HepG2 (cell line): ENCODE results near the gene PLAA. TPM values are rescaled to one million over a fixed set of nuclear protein-coding genes. Genes with fewer than 3 reads are reported as not detected.

Experiments used
- ATAD3A ChIP-seq: sonication (generic); formaldehyde crosslinking; IDR thresholded peaks from 2 replicates; pipeline ENCODE4 v1.4.0; 2020; ENCODE audit warnings: missing genetic modification reagents
- ATF1 ChIP-seq: IDR thresholded peaks from 2 replicates; pipeline ENCODE4 v1.6.1; 2016; ENCODE audit warnings: mild to moderate bottlenecking, control low read depth
- CAMTA2 ChIP-seq: sonication (generic); formaldehyde crosslinking; IDR thresholded peaks from 2 replicates; pipeline ENCODE4 v1.4.0; 2020; ENCODE audit warnings: mild to moderate bottlenecking, missing genetic modification reagents, borderline replicate concordance
- CBX5 ChIP-seq: sonication (generic); formaldehyde crosslinking; IDR thresholded peaks from 2 replicates; pipeline ENCODE4 v1.4.0; 2020; ENCODE audit warnings: missing genetic modification reagents, borderline replicate concordance
- EEA1 ChIP-seq: sonication (generic); formaldehyde crosslinking; IDR thresholded peaks from 2 replicates; pipeline ENCODE4 v1.5.1; 2020; ENCODE audit warnings: mild to moderate bottlenecking, missing genetic modification reagents, borderline replicate concordance
- EHMT2 ChIP-seq: fragments of 200-600 bp; sonication (generic); IDR thresholded peaks from 2 replicates; pipeline ENCODE4 v1.7.0; 2017; ENCODE audit warnings: antibody characterized with exemption, low read depth, low read length, borderline replicate concordance
- FIP1L1 ChIP-seq: fragments of 200-400 bp; formaldehyde crosslinking; IDR thresholded peaks from 2 replicates; pipeline ENCODE4 v1.6.1; 2018; ENCODE audit warnings: low read depth, mild to moderate bottlenecking, low read length, moderate library complexity, borderline replicate concordance; ENCODE audit not compliant: insufficient read depth
- HES4 ChIP-seq: sonication (generic); formaldehyde crosslinking; IDR thresholded peaks from 2 replicates; pipeline ENCODE4 v1.9.0; 2021; ENCODE audit warnings: mild to moderate bottlenecking, missing genetic modification reagents, borderline replicate concordance
- HIC2 ChIP-seq: sonication (generic); formaldehyde crosslinking; IDR thresholded peaks from 2 replicates; pipeline ENCODE4 v1.9.0; 2022; ENCODE audit warnings: low read depth, missing genetic modification reagents
- HINFP ChIP-seq: sonication (generic); formaldehyde crosslinking; IDR thresholded peaks from 2 replicates; pipeline ENCODE4 v1.4.0; 2020; ENCODE audit warnings: low read depth, mild to moderate bottlenecking, missing genetic modification reagents
- KMT2B ChIP-seq: IDR thresholded peaks from 2 replicates; pipeline ENCODE4 v1.6.1; 2016; ENCODE audit warnings: missing genetic modification reagents, missing compliant biosample characterization
- NBN ChIP-seq: fragments of 450-650 bp; conservative IDR thresholded peaks from 2 replicates; pipeline ENCODE4 v1.6.1; 2017
- POGZ ChIP-seq: sonication (generic); formaldehyde crosslinking; IDR thresholded peaks from 2 replicates; pipeline ENCODE4 v1.4.0; 2020; ENCODE audit warnings: mild to moderate bottlenecking, missing genetic modification reagents
- SMARCC2 ChIP-seq: fragments of 450-650 bp; IDR thresholded peaks from 2 replicates; pipeline ENCODE4 v1.6.1; 2017; ENCODE audit warnings: antibody characterized with exemption, mild to moderate bottlenecking
- ZBTB21 ChIP-seq: sonication (generic); formaldehyde crosslinking; IDR thresholded peaks from 2 replicates; pipeline ENCODE4 v1.4.0; 2020; ENCODE audit warnings: missing genetic modification reagents
- ZBTB34 ChIP-seq: sonication (generic); formaldehyde crosslinking; IDR thresholded peaks from 2 replicates; pipeline ENCODE4 v1.8.0; 2022; ENCODE audit warnings: mild to moderate bottlenecking, missing genetic modification reagents
- ZNF143 ChIP-seq: sonication (generic); formaldehyde crosslinking; IDR thresholded peaks from 2 replicates; pipeline ENCODE4 v1.4.0; 2020; ENCODE audit warnings: missing genetic modification reagents
- ZNF75D ChIP-seq: sonication (generic); formaldehyde crosslinking; IDR thresholded peaks from 2 replicates; pipeline ENCODE4 v1.8.1; 2023; ENCODE audit warnings: missing genetic modification reagents, mild to moderate bottlenecking, borderline replicate concordance
- ZNF781 ChIP-seq: sonication (generic); formaldehyde crosslinking; IDR thresholded peaks from 2 replicates; pipeline ENCODE4 v1.5.1; 2020; ENCODE audit warnings: borderline replicate concordance, mild to moderate bottlenecking, missing genetic modification reagents; ENCODE audit errors: not compliant biosample characterization
- ZSCAN30 ChIP-seq: sonication (generic); formaldehyde crosslinking; IDR thresholded peaks from 2 replicates; pipeline ENCODE4 v1.5.0; 2020; ENCODE audit warnings: mild to moderate bottlenecking, missing genetic modification reagents
- polyA plus RNA-seq, 8 experiments: library from polyadenylated mRNA; depleted of rRNA in 3 of 8; stranded (reverse) in 7 of 8; unstranded in 1 of 8; fragments of >200 nt; fragmentation: Illumina TruSeq in 4 of 8; extraction: Trizol in 4 of 8; gene quantifications; 2 replicates each; pipeline versions ENCODE4 v1.2.1 to v1.2.3, GENCODE V29; 2011 to 2016; ENCODE audit warnings: low read depth in 4 of 8, missing spikeins in 1 of 8, mixed read lengths in 1 of 8; ENCODE audit not compliant: insufficient read depth in 1 of 8
- total RNA-seq, 5 experiments: library from RNA; depleted of rRNA; stranded (reverse); fragments of >200 nt; fragmentation: Illumina TruSeq; extraction: Trizol; gene quantifications; 2 replicates each; pipeline ENCODE4 v1.2.3, GENCODE V29; 2016; ENCODE audit warnings: low read depth in 1 of 5
- TF ChIP-seq, protein P1 (sequence below): sonication (generic); formaldehyde crosslinking; IDR thresholded peaks from 2 replicates; pipeline ENCODE4 v1.4.0; 2020; ENCODE audit warnings: missing genetic modification reagents

The PLAA gene
- total and polyA plus RNA-seq, 2 of the 13 experiments (the other 11 are each of a cell fraction or from before 2014, with no cell fraction given): 5.8 to 22.9 TPM

DNA sequence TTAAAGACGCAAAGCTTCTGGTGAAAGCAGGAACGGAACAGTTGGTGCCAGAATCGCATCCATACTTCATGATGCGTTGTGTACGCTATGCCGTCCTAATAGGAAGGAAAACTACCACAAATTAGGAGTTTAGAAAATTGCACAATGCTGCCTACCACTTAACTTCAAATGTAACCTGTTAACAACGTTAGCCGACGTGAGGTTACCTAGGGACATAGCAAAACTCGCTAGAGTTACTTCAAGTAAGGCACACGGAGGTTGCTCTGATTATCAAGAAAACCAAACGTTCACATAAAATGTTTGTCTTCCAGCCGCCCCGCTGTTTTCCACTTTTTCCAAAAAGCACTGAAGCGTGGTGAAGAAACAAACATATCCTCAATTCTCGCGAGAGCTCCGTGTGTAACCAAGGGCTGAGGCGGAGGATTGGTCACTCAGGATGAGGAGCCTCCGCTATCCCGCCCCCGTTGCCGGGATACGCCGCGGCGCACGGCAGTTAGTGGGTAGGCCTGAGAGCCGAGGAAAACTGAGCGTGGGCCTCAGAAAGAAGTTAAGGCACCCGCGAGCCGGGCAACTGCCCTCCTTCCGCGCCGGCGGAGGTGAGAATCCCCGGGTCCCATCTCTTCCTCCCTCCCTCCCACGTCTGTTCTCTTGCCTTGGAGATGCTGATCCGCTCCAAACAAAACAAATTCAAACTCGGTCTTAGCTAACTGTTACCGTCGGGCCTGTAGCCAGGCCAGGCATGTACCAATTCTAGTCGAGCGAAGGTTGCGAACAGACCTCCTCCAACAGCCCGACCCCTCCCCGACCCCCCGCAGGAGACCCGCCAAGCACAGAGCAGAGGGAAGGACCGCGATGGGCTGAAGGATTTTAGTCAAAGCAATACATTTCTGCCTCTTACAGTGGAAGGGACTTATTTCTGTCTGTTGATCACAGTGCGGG, 9.1 kb upstream of the PLAA start, which contains the start of gene IFT74 (continued):
- no peak for TF ChIP-seq SMARCC2
- TF ChIP-seq NBN: no peak
- TF ChIP-seq KMT2B (CRISPR knock-in tag): peak; percentile 93
- TF ChIP-seq EHMT2: no peak
- TF ChIP-seq, protein P1, sequence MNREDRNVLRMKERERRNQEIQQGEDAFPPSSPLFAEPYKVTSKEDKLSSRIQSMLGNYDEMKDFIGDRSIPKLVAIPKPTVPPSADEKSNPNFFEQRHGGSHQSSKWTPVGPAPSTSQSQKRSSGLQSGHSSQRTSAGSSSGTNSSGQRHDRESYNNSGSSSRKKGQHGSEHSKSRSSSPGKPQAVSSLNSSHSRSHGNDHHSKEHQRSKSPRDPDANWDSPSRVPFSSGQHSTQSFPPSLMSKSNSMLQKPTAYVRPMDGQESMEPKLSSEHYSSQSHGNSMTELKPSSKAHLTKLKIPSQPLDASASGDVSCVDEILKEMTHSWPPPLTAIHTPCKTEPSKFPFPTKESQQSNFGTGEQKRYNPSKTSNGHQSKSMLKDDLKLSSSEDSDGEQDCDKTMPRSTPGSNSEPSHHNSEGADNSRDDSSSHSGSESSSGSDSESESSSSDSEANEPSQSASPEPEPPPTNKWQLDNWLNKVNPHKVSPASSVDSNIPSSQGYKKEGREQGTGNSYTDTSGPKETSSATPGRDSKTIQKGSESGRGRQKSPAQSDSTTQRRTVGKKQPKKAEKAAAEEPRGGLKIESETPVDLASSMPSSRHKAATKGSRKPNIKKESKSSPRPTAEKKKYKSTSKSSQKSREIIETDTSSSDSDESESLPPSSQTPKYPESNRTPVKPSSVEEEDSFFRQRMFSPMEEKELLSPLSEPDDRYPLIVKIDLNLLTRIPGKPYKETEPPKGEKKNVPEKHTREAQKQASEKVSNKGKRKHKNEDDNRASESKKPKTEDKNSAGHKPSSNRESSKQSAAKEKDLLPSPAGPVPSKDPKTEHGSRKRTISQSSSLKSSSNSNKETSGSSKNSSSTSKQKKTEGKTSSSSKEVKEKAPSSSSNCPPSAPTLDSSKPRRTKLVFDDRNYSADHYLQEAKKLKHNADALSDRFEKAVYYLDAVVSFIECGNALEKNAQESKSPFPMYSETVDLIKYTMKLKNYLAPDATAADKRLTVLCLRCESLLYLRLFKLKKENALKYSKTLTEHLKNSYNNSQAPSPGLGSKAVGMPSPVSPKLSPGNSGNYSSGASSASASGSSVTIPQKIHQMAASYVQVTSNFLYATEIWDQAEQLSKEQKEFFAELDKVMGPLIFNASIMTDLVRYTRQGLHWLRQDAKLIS (CRISPR knock-in tag): 0 out of 2 replicates have a peak, but pooled peaks have one; percentile 44
- TF ChIP-seq ZNF75D (CRISPR knock-in tag): no peak
- no peak; the same call in 1 of the 2 replicates for TF ChIP-seq EEA1 (CRISPR knock-in tag)
- TF ChIP-seq ZNF781 (CRISPR knock-in tag): no peak
- no peak for TF ChIP-seq CBX5 (CRISPR knock-in tag)
- TF ChIP-seq ZSCAN30 (CRISPR knock-in tag): peak; percentile 34; the same call in 1 of the 2 replicates
- no peak for TF ChIP-seq HINFP (CRISPR knock-in tag)
- TF ChIP-seq ATF1: no peak; the same call in 1 of the 2 replicates
- TF ChIP-seq ATAD3A (CRISPR knock-in tag): no peak
- TF ChIP-seq HIC2 (CRISPR knock-in tag): no peak
- peak; percentile 71 for TF ChIP-seq POGZ
- peak; percentile 88 for TF ChIP-seq HES4 (CRISPR knock-in tag)
- no peak for TF ChIP-seq ZNF143 (CRISPR knock-in tag)
- TF ChIP-seq FIP1L1: no peak
- no peak for TF ChIP-seq ZBTB34 (CRISPR knock-in tag)
- no peak; the same call in 1 of the 2 replicates for TF ChIP-seq ZBTB21 (CRISPR knock-in tag)
- no peak for TF ChIP-seq CAMTA2 (CRISPR knock-in tag)
